NB4 (cell line): Measurements from ENCODE around the gene SLC7A11.

ENCODE experiments used
- CTCF ChIP-seq: IDR thresholded peaks from one replicate; pipeline ENCODE4 v1.5.1; 2012; ENCODE audit warnings: low read depth, low read length
- MYC ChIP-seq: IDR thresholded peaks from 2 replicates; pipeline ENCODE4 v1.6.1; 2011; ENCODE audit warnings: low read depth, low read length
- POLR2A ChIP-seq: IDR thresholded peaks from 2 replicates; pipeline ENCODE4 v1.6.1; 2011; ENCODE audit warnings: mild to moderate bottlenecking; ENCODE audit not compliant: insufficient read length; ENCODE audit errors: extremely low read depth

DNA sequence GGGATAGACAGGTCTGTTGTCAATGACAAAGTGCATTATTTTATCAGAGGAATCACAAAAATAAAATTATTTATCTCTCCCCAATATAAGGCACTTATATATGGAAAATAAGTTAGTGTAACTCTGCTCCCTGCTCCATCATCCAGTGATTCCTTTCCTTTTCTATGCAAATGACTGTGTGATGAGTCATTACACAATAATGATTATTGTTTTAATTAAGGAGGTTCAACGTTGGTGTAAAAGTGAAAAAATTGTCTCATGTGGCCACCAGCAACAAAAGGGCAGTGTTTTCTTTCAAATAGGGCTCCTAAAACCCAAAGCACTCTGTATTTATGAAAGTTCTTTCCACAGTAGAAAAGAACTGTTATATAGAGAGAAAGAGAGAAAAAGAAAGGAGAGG is 16.7 kb downstream of the SLC7A11 start:
- TF ChIP-seq CTCF = no peak
- no peak for TF ChIP-seq POLR2A
- no peak for TF ChIP-seq MYC
